Activated naive CD8-positive, alpha-beta T cell (primary cell): ENCODE data around the gene MBD1.
A peak's percentile ranks its signal among the peaks of the same experiment; 100 is the strongest.
"Not testable (repeated sequence)": the region's sequence is repeated elsewhere in the genome, so short reads cannot be mapped to it uniquely, and the experiment has no call there.

Source experiments
- H3K27ac Mint-ChIP-seq: one replicate; pipeline ENCODE4 v1.8.0; 2021; ENCODE audit warnings: mixed read lengths
- H3K27me3 Mint-ChIP-seq: one replicate; pipeline ENCODE4 v1.8.0; 2021; ENCODE audit warnings: mixed read lengths
- H3K36me3 Mint-ChIP-seq: one replicate; pipeline ENCODE4 v1.8.0; 2021; ENCODE audit warnings: mixed read lengths
- H3K4me1 Mint-ChIP-seq: one replicate; pipeline ENCODE4 v1.8.0; 2021; ENCODE audit warnings: low read depth, mixed read lengths
- H3K4me3 Mint-ChIP-seq: one replicate; pipeline ENCODE4 v1.8.0; 2021; ENCODE audit warnings: mild to moderate bottlenecking, mixed read lengths
- H3K9me3 Mint-ChIP-seq: one replicate; pipeline ENCODE4 v1.8.0; 2021; ENCODE audit warnings: low read depth, mixed read lengths

The MBD1 gene

GRCh38 chr18:50268022-50268747 lies 13.1 kb downstream of the MBD1 start:
- H3K4me3 Mint-ChIP-seq, result peak overlapping the region; percentile 89
- no peaks in the 10 kb centered on the region for H3K27me3 Mint-ChIP-seq
- H3K4me1 Mint-ChIP-seq, result peaks cover 20% of the 10 kb centered on the region
- peaks cover 3% of the 10 kb centered on the region for H3K36me3 Mint-ChIP-seq
- no peaks in the 10 kb centered on the region for H3K9me3 Mint-ChIP-seq
- no peak overlapping the region for H3K27ac Mint-ChIP-seq

- Mint-ChIP-seq H3K9me3 (no peaks in the 10 kb centered on the region), H3K27me3 (no peaks in the 10 kb centered on the region), H3K36me3 (peaks cover 3% of the 10 kb centered on the region), H3K4me1 (peaks cover 20% of the 10 kb centered on the region), H3K27ac (peak within 1 kb of the TSS; percentile 76), H3K4me3 (peak within 1 kb of the TSS; percentile 89)
Measured at GRCh38 chr18:50266248-50266704, 15.0 kb downstream of the MBD1 start, which contains the start of gene CFAP53. Gene CFAP53 (minus strand): TSS chr18:50266495. CDS start chr18:50266404, 91 bp downstream.

- Mint-ChIP-seq H3K9me3 (no peaks in the 10 kb centered on the region), H3K4me1 (peaks cover 19% of the 10 kb centered on the region), H3K27ac (no peak overlapping the region), H3K27me3 (peaks cover 1% of the 10 kb centered on the region), H3K36me3 (no peaks in the 10 kb centered on the region), H3K4me3 (no peak overlapping the region)
Measured at GRCh38 chr18:50262977-50263376, 18.3 kb downstream of the MBD1 start.

GRCh38 chr18:50250935-50251334 lies 30.4 kb downstream of the MBD1 start:
- Mint-ChIP-seq H3K27me3 (no peaks in the 10 kb centered on the region), H3K4me1 (peaks cover 3% of the 10 kb centered on the region), H3K4me3 (no peak overlapping the region), H3K9me3 (no peaks in the 10 kb centered on the region), H3K27ac (no peak overlapping the region), H3K36me3 (peaks cover 3% of the 10 kb centered on the region)

GRCh38 chr18:50249576-50249975 lies 31.7 kb downstream of the MBD1 start:
- H3K36me3 Mint-ChIP-seq, result peaks cover 3% of the 10 kb centered on the region
- no peak overlapping the region for H3K4me3 Mint-ChIP-seq
- no peaks in the 10 kb centered on the region for H3K9me3 Mint-ChIP-seq
- peaks cover 3% of the 10 kb centered on the region for H3K4me1 Mint-ChIP-seq
- no peak overlapping the region for H3K27ac Mint-ChIP-seq
- H3K27me3 Mint-ChIP-seq, result no peaks in the 10 kb centered on the region

- Mint-ChIP-seq H3K4me3 (no peak overlapping the region), H3K36me3 (peaks cover 4% of the 10 kb centered on the region), H3K4me1 (peaks cover 3% of the 10 kb centered on the region), H3K9me3 (peaks cover 4% of the 10 kb centered on the region), H3K27ac (no peak overlapping the region), H3K27me3 (peaks cover 4% of the 10 kb centered on the region)
Measured at GRCh38 chr18:50247561-50247960, 33.8 kb downstream of the MBD1 start.

GRCh38 chr18:50241768-50242167 lies 39.6 kb downstream of the MBD1 start:
- not testable (repeated sequence) for H3K4me3 Mint-ChIP-seq, H3K4me1 Mint-ChIP-seq, H3K27ac Mint-ChIP-seq
- Mint-ChIP-seq H3K27me3 (peaks cover 11% of the 10 kb centered on the region), H3K9me3 (peaks cover 18% of the 10 kb centered on the region), H3K36me3 (peaks cover 17% of the 10 kb centered on the region)

GRCh38 chr18:50240080-50240563 lies 41.2 kb downstream of the MBD1 start:
- H3K4me3 Mint-ChIP-seq, result no peak overlapping the region
- peaks cover 18% of the 10 kb centered on the region for H3K9me3 Mint-ChIP-seq
- no peaks in the 10 kb centered on the region for H3K4me1 Mint-ChIP-seq
- H3K36me3 Mint-ChIP-seq, result peaks cover 17% of the 10 kb centered on the region
- peaks cover 11% of the 10 kb centered on the region for H3K27me3 Mint-ChIP-seq
- H3K27ac Mint-ChIP-seq, result no peak overlapping the region

- peaks cover 5% of the 10 kb centered on the region for H3K27me3 Mint-ChIP-seq
- H3K4me1 Mint-ChIP-seq, result no peaks in the 10 kb centered on the region
- H3K4me3 Mint-ChIP-seq, result no peak overlapping the region
- no peaks in the 10 kb centered on the region for H3K9me3 Mint-ChIP-seq
- H3K36me3 Mint-ChIP-seq, result no peaks in the 10 kb centered on the region
- no peak overlapping the region for H3K27ac Mint-ChIP-seq
Measured at GRCh38 chr18:50232419-50232818, 48.9 kb downstream of the MBD1 start.

GRCh38 chr18:50231621-50232020 lies 49.7 kb downstream of the MBD1 start:
- Mint-ChIP-seq H3K27ac (no peak overlapping the region), H3K4me1 (no peaks in the 10 kb centered on the region), H3K4me3 (no peak overlapping the region)

GRCh38 chr18:50220249-50220648 lies 61.1 kb downstream of the MBD1 start:
- H3K9me3 Mint-ChIP-seq, result peaks cover 13% of the 10 kb centered on the region
- peaks cover 11% of the 10 kb centered on the region for H3K36me3 Mint-ChIP-seq
- H3K27ac Mint-ChIP-seq, H3K4me3 Mint-ChIP-seq, H3K4me1 Mint-ChIP-seq, H3K27me3 Mint-ChIP-seq: not testable (repeated sequence)

More at GRCh38 chr18:50231621-50232020, 49.7 kb downstream of the MBD1 start:
- peaks cover 5% of the 10 kb centered on the region for H3K27me3 Mint-ChIP-seq
- H3K9me3 Mint-ChIP-seq, result no peaks in the 10 kb centered on the region
- H3K36me3 Mint-ChIP-seq, result no peaks in the 10 kb centered on the region
